Lower leg skin (tissue), 3 donors: Measurements from ENCODE around the gene RAB12.

Experiments
- CTCF ChIP-seq, 3 donors: fragments of 450-650 bp; IDR thresholded peaks; one replicate each; pipeline ENCODE4 v1.5.1; 2016; ENCODE audit warnings: antibody characterized with exemption in 3 of 3, mild to moderate bottlenecking in 3 of 3, moderate library complexity in 2 of 3
- POLR2A ChIP-seq, 2 donors: fragments of 450-650 bp; IDR thresholded peaks; one replicate each; pipeline ENCODE4 v1.6.1; 2016 to 2017; ENCODE audit warnings: antibody characterized with exemption in 2 of 2, mild to moderate bottlenecking in 1 of 2, moderate library complexity in 1 of 2

GRCh38 chr18:8609659-8610458, 622 bp downstream of the RAB12 start:
- TF ChIP-seq CTCF (IDR thresholded peaks at IDR 0.05) (no peak), POLR2A (IDR thresholded peaks at IDR 0.05) (no peak)
